Measurements from ENCODE around the gene MARCHF7. TPM values are rescaled to one million over a fixed set of nuclear protein-coding genes. Genes with fewer than 3 reads are reported as not detected.
A peak's percentile ranks its signal among the peaks of the same experiment; 100 is the strongest.
"Not testable (repeated sequence)": the region's sequence is repeated elsewhere in the genome, so short reads cannot be mapped to it uniquely, and the experiment has no call there.

MARCHF7 gene
- total RNA-seq, 2 donors from 2014 or later = 105 to 125 TPM

GRCh38 chr2:159738509-159739390 is 26.4 kb downstream of the MARCHF7 start:
- Mint-ChIP-seq H3K36me3 (ENCODE audit: low read depth) (peaks cover 81% of the 10 kb centered on the region), H3K27me3 (ENCODE audit: insufficient read depth) (no peaks in the 10 kb centered on the region), H3K9me3 (no peaks in the 10 kb centered on the region), H3K27ac (no peak overlapping the region), H3K4me1 (no peaks in the 10 kb centered on the region), H3K4me3 (no peak overlapping the region)
- no peaks in the 10 kb centered on the region for H3K4me1 ChIP-seq (ENCODE audit: control insufficient read depth, insufficient read depth, low read length)
- H3K4me3 ChIP-seq (ENCODE audit: low read length) = no peak overlapping the region
- peak; percentile 53 for DNase-seq
- no peak for TF ChIP-seq CTCF (conservative IDR thresholded peaks at IDR 0.05)
- no peaks in the 10 kb centered on the region for H3K9me3 ChIP-seq (ENCODE audit: control insufficient read depth, low read length)
- no peak overlapping the region for H3K9ac ChIP-seq (ENCODE audit: extremely low read depth, low read length, poor library complexity, severe bottlenecking)
- no peak overlapping the region for H3K27ac ChIP-seq (ENCODE audit: low read depth, low read length)
- no peaks in the 10 kb centered on the region for H3K27me3 ChIP-seq (ENCODE audit: control insufficient read depth, insufficient read depth, low read length, poor library complexity, severe bottlenecking)
- peaks cover 92% of the 10 kb centered on the region for H3K36me3 ChIP-seq (ENCODE audit: control insufficient read depth, insufficient read depth, low read length)
- 96 to 98% methylated on average over 7 to 15 of the region's 15 CpGs for WGBS, 2 experiments (ENCODE audit: insufficient coverage in 1 of 2, insufficient read length in 1 of 2)

- H3K4me3 ChIP-seq (ENCODE audit: low read length) = no peak overlapping the region
- no peak overlapping the region for H3K9ac ChIP-seq (ENCODE audit: extremely low read depth, low read length, poor library complexity, severe bottlenecking)
- Mint-ChIP-seq H3K27ac (peak overlapping the region; percentile 21), H3K4me1 (no peaks in the 10 kb centered on the region), H3K36me3 (ENCODE audit: low read depth) (peaks cover 73% of the 10 kb centered on the region), H3K27me3 (ENCODE audit: insufficient read depth) (no peaks in the 10 kb centered on the region), H3K9me3 (no peaks in the 10 kb centered on the region), H3K4me3 (no peak overlapping the region)
- TF ChIP-seq CTCF (conservative IDR thresholded peaks at IDR 0.05) = no peak
- no peak for DNase-seq
- no peaks in the 10 kb centered on the region for H3K4me1 ChIP-seq (ENCODE audit: control insufficient read depth, insufficient read depth, low read length)
- 96 to 97% methylated on average over 3 to 6 of the region's 6 CpGs for WGBS, 2 experiments (ENCODE audit: insufficient coverage in 1 of 2, insufficient read length in 1 of 2)
- H3K27ac ChIP-seq (ENCODE audit: low read depth, low read length) = no peak overlapping the region
- no peaks in the 10 kb centered on the region for H3K27me3 ChIP-seq (ENCODE audit: control insufficient read depth, insufficient read depth, low read length, poor library complexity, severe bottlenecking)
- H3K9me3 ChIP-seq (ENCODE audit: control insufficient read depth, low read length) = no peaks in the 10 kb centered on the region
- H3K36me3 ChIP-seq (ENCODE audit: control insufficient read depth, insufficient read depth, low read length) = peaks cover 90% of the 10 kb centered on the region
Observed at GRCh38 chr2:159742846-159743245, 30.5 kb downstream of the MARCHF7 start.

GRCh38 chr2:159744363-159744762 is 32.1 kb downstream of the MARCHF7 start:
- no peak overlapping the region for H3K27ac Mint-ChIP-seq
- H3K27ac ChIP-seq (ENCODE audit: low read depth, low read length) = no peak overlapping the region
- H3K27me3 Mint-ChIP-seq (ENCODE audit: insufficient read depth) = no peaks in the 10 kb centered on the region
- H3K4me3 Mint-ChIP-seq = no peak overlapping the region
- no peaks in the 10 kb centered on the region for H3K4me1 Mint-ChIP-seq
- no peak for TF ChIP-seq CTCF (conservative IDR thresholded peaks at IDR 0.05)
- H3K36me3 ChIP-seq (ENCODE audit: control insufficient read depth, insufficient read depth, low read length) = peaks cover 90% of the 10 kb centered on the region
- no peak overlapping the region for H3K9ac ChIP-seq (ENCODE audit: extremely low read depth, low read length, poor library complexity, severe bottlenecking)
- H3K4me3 ChIP-seq (ENCODE audit: low read length) = no peak overlapping the region
- DNase-seq = no peak
- no peaks in the 10 kb centered on the region for H3K27me3 ChIP-seq (ENCODE audit: control insufficient read depth, insufficient read depth, low read length, poor library complexity, severe bottlenecking)
- H3K9me3 Mint-ChIP-seq = no peaks in the 10 kb centered on the region
- H3K36me3 Mint-ChIP-seq (ENCODE audit: low read depth) = peaks cover 74% of the 10 kb centered on the region
- no peaks in the 10 kb centered on the region for H3K4me1 ChIP-seq (ENCODE audit: control insufficient read depth, insufficient read depth, low read length)
- 83 to 94% methylated on average over 3 of the region's 3 CpGs for WGBS, 2 experiments (ENCODE audit: insufficient coverage in 1 of 2, insufficient read length in 1 of 2)
- no peaks in the 10 kb centered on the region for H3K9me3 ChIP-seq (ENCODE audit: control insufficient read depth, low read length)

- H3K36me3 ChIP-seq (ENCODE audit: control insufficient read depth, insufficient read depth, low read length) = peaks cover 89% of the 10 kb centered on the region
- not testable (repeated sequence) for H3K4me1 Mint-ChIP-seq; H3K9me3 ChIP-seq (ENCODE audit: control insufficient read depth, low read length); H3K27ac Mint-ChIP-seq; H3K4me1 ChIP-seq (ENCODE audit: control insufficient read depth, insufficient read depth, low read length); H3K9ac ChIP-seq (ENCODE audit: extremely low read depth, low read length, poor library complexity, severe bottlenecking); H3K4me3 Mint-ChIP-seq; H3K27ac ChIP-seq (ENCODE audit: low read depth, low read length); H3K27me3 Mint-ChIP-seq (ENCODE audit: insufficient read depth); H3K27me3 ChIP-seq (ENCODE audit: control insufficient read depth, insufficient read depth, low read length, poor library complexity, severe bottlenecking); DNase-seq; H3K9me3 Mint-ChIP-seq; H3K4me3 ChIP-seq (ENCODE audit: low read length)
- peaks cover 73% of the 10 kb centered on the region for H3K36me3 Mint-ChIP-seq (ENCODE audit: low read depth)
- 95 to 100% methylated on average over 10 to 11 of the region's 11 CpGs for WGBS, 2 experiments (ENCODE audit: insufficient coverage in 1 of 2, insufficient read length in 1 of 2)
Observed at GRCh38 chr2:159745237-159745636, 32.9 kb downstream of the MARCHF7 start.

Data from endodermal cell (in vitro differentiated cells).